Osteocyte (in vitro differentiated cells): Measurements from ENCODE around the gene KIF4A. TPM values are rescaled to one million over a fixed set of nuclear protein-coding genes. Genes with fewer than 3 reads are reported as not detected.

Source experiments
- DNase-seq: peaks from one replicate; pipeline ENCODE4 v3.0.0; 2021; ENCODE audit warnings: mixed read lengths; ENCODE audit not compliant: unreplicated experiment; ENCODE audit errors: extremely low spot score
- H3K27ac Mint-ChIP-seq: one replicate; pipeline ENCODE4 v1.8.0; 2021; ENCODE audit warnings: mild to moderate bottlenecking, mixed read lengths; ENCODE audit not compliant: unreplicated experiment
- H3K27me3 Mint-ChIP-seq: one replicate; pipeline ENCODE4 v1.8.0; 2021; ENCODE audit warnings: mixed read lengths; ENCODE audit not compliant: unreplicated experiment
- H3K36me3 Mint-ChIP-seq: one replicate; pipeline ENCODE4 v1.8.0; 2021; ENCODE audit warnings: mixed read lengths; ENCODE audit not compliant: unreplicated experiment
- H3K4me1 Mint-ChIP-seq: one replicate; pipeline ENCODE4 v1.8.0; 2021; ENCODE audit warnings: mixed read lengths; ENCODE audit not compliant: unreplicated experiment
- H3K4me3 Mint-ChIP-seq: one replicate; pipeline ENCODE4 v1.8.0; 2021; ENCODE audit warnings: mild to moderate bottlenecking, moderate library complexity, mixed read lengths; ENCODE audit not compliant: unreplicated experiment
- H3K9me3 Mint-ChIP-seq: one replicate; pipeline ENCODE4 v1.8.0; 2021; ENCODE audit warnings: mixed read lengths; ENCODE audit not compliant: unreplicated experiment
- CTCF ChIP-seq: fragments of 200-600 bp; sonication (generic); IDR thresholded peaks from 2 replicates; pipeline ENCODE4 v1.5.0; 2021; ENCODE audit warnings: antibody characterized with exemption, mild to moderate bottlenecking, moderate library complexity
- total RNA-seq: library from RNA; stranded (reverse); gene quantifications from 2 replicates; pipeline ENCODE4 v1.2.1, GENCODE V29; 2021

The KIF4A gene
- total RNA-seq, 1 donor from 2014 or later, result 6.1 TPM

DNA sequence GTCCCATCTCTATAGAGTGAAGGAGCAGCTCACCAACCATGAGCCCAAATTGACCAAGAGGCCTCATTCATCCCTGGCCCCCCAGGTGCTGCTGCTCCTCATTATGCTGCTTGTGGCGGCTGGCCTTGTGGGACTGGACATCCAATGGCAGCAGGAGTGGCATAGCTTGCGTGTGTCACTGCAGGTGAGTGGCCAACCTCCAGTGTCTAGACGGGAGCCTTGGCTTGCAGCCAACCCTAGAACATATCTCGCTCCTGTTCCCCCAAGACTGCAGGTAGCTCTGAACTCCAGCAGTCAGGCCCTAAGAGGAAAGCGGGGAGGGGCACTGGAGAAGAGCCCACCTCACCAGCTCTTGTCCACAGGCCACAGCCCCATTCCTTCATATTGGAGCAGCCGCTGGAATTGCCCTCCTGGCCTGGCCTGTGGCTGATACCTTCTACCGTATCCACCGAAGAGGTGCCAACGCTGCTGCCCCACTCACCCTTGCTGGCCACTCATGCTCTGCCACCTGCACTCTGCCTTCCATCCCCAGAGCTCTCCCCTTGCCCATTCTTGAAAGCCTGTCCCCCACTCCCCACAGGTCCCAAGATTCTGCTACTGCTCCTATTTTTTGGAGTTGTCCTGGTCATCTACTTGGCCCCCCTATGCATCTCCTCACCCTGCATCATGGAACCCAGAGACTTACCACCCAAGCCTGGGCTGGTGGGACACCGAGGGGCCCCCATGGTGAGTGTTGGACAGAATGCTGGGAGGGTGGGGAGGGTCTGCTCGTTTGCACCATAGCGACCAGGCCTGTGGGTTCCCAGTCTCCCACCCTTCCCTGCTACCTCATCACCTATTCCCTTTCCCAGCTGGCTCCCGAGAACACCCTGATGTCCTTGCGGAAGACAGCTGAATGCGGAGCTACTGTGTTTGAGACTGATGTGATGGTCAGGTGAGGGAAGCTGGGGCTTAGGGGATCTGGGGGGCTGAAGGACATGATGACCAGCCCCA, 136.7 kb downstream of the KIF4A start:
- Mint-ChIP-seq H3K4me3 (no peak overlapping the region), H3K27ac (no peak overlapping the region), H3K36me3 (no peaks in the 10 kb centered on the region), H3K9me3 (peaks cover 11% of the 10 kb centered on the region), H3K4me1 (no peaks in the 10 kb centered on the region), H3K27me3 (no peaks in the 10 kb centered on the region)
- TF ChIP-seq CTCF, result no peak
- DNase-seq, result no peak

DNA sequence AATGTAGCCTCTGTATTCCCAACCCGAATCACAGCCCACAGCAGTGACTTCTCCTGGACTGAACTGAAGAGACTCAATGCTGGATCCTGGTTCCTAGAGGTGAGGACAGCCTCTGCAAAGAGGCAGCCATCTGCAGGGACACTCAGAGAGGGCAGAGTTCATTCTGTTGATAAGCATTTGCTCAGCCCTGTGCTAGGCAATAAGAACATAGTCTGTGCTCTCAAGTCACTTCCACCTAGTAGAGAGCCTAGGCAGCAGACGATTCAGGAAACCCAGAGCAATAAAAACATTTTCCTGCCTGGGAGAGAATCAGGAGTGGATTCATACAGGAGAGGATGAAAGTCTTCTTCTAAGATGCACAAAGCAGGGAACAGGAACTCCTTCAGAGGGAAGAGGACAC, 137.5 kb downstream of the KIF4A start:
- no peak overlapping the region for H3K27ac Mint-ChIP-seq
- DNase-seq, result no peak
- TF ChIP-seq CTCF, result no peak
- no peak overlapping the region for H3K4me3 Mint-ChIP-seq
- no peaks in the 10 kb centered on the region for H3K27me3 Mint-ChIP-seq
- H3K36me3 Mint-ChIP-seq, result no peaks in the 10 kb centered on the region
- H3K9me3 Mint-ChIP-seq, result peaks cover 11% of the 10 kb centered on the region
- H3K4me1 Mint-ChIP-seq, result no peaks in the 10 kb centered on the region

DNA sequence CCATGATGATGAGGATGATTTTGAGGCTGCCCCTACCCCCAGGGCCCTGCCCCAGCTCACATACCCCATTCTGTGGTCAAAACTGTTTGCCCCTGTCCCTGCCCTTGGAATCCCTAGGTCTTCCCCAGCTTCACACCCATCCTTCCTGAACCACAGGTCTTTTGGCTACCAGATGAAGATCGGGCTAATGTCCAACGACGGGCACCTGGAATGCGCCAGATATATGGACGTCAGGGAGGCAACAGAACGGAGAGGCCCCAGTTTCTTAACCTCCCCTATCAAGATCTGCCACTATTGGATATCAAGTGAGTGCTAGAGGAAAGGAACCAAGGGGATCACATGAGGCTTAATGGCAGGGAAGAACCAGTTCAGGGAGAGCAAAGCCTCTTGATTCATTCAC, 139.9 kb downstream of the KIF4A start:
- Mint-ChIP-seq H3K9me3 (peaks cover 15% of the 10 kb centered on the region), H3K27me3 (no peaks in the 10 kb centered on the region), H3K36me3 (no peaks in the 10 kb centered on the region), H3K27ac (no peak overlapping the region), H3K4me3 (no peak overlapping the region), H3K4me1 (peaks cover 5% of the 10 kb centered on the region)
- no peak for TF ChIP-seq CTCF
- DNase-seq, result no peak

DNA sequence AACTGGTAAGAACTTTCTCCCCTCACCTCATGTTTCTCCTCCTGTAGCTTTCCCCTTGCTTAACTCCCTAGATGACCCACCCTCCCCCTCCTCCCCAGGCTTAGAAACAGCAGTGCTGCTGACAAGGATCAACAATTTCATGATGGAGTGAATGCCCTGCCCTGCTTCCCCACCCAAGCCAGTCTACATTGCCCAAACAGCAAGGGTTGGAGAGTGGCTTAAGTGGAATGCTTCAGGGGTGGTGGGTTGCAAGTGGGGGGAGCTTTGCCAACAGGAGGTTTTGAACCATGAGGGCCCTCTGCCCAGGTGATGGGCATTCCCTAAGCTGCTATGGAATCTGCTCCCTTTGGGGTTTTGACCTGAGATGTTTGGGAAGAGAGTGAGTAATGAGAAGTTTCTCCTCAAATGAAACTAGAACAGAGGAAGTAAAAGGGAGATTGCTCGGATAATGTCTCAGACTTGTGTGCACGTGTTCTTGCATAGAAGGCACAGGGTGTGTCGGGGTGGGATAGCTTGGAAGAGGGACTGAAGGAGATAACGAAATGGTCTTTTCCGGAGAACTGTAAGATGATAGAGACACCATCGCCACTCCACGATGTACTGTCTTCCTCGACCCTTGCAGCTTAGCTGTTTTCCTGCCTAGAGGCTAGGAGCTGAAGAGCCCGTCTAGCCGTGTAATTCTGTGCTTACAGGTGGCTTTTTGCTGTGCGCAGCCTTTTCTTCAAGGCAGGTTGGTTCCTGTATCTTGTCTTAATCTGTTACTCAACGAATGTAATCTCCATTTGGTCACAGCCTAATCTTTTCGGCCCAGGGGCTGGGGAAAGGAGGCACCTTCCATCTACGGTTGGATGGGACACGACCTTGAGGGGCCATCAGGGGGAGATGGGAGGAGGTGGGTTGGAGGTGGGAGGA, 143.3 kb downstream of the KIF4A start:
- Mint-ChIP-seq H3K27ac (peak overlapping the region; percentile 97), H3K4me1 (peaks cover 8% of the 10 kb centered on the region), H3K4me3 (peak overlapping the region; percentile 86), H3K27me3 (no peaks in the 10 kb centered on the region), H3K9me3 (peaks cover 28% of the 10 kb centered on the region), H3K36me3 (no peaks in the 10 kb centered on the region)
- no peak for DNase-seq
- no peak for TF ChIP-seq CTCF
